GM10248 (cell line): ENCODE measurements around the gene GPATCH2.

Source experiments
- CTCF ChIA-PET: fragments of 300-600 bp; sonication (Branson Sonifier 250); formaldehyde crosslinking; extraction: SDS; loops from one replicate; lab custom pipeline; 2021; ENCODE audit warnings: antibody characterized with exemption; lab: Yijun Ruan, JAX
- POLR2A ChIA-PET: fragments of 350-650 bp; sonication (Branson Sonifier 250); formaldehyde crosslinking; extraction: SDS; loops from one replicate; lab custom pipeline; 2020; ENCODE audit warnings: antibody characterized with exemption; lab: Yijun Ruan, JAX
- DNase-seq: peaks from one replicate; pipeline ENCODE4 v3.0.0; 2012; ENCODE audit errors: extremely low spot score
- CTCF ChIP-seq: IDR thresholded peaks from 2 replicates; pipeline ENCODE4 v1.5.1; 2012; ENCODE audit warnings: mild to moderate bottlenecking, low read depth; ENCODE audit errors: extremely low read depth, missing control alignments, control extremely low read depth

Gene GPATCH2

GRCh38 chr1:217435204-217435603 lies 195.7 kb downstream of the GPATCH2 start:
- DNase-seq: no peak
- ChIA-PET POLR2A (no interaction called here), CTCF (no interaction called here)
- no peak for TF ChIP-seq CTCF

- ChIA-PET CTCF (interaction anchor here (0.5 kb wide), 1 partner anchor 788 kb away, joined by 3 read pairs; no protein-coding TSS in a partner anchor), POLR2A (no interaction called here)
- no peak for DNase-seq
- TF ChIP-seq CTCF: no peak
Measured at GRCh38 chr1:217433664-217434063, 197.2 kb downstream of the GPATCH2 start.

GRCh38 chr1:217432339-217432738 lies 198.6 kb downstream of the GPATCH2 start:
- CTCF ChIA-PET: interaction anchor here (1.5 kb wide), 1 partner anchor 15 kb away, joined by 3 read pairs; no protein-coding TSS in a partner anchor
- POLR2A ChIA-PET: no interaction called here
- TF ChIP-seq CTCF: no peak
- no peak for DNase-seq

GRCh38 chr1:217431395-217431794 lies 199.5 kb downstream of the GPATCH2 start:
- DNase-seq: no peak
- ChIA-PET CTCF (no interaction called here), POLR2A (no interaction called here)
- TF ChIP-seq CTCF: no peak

GRCh38 chr1:217425422-217425821 lies 205.5 kb downstream of the GPATCH2 start:
- CTCF ChIA-PET: no interaction called here
- POLR2A ChIA-PET: no interaction called here
- TF ChIP-seq CTCF: no peak
- no peak for DNase-seq

- POLR2A ChIA-PET: no interaction called here
Measured at GRCh38 chr1:217419194-217419551, 211.7 kb downstream of the GPATCH2 start.

More at GRCh38 chr1:217419194-217419551, 211.7 kb downstream of the GPATCH2 start:
- DNase-seq: no peak
- no peak for TF ChIP-seq CTCF
- CTCF ChIA-PET: no interaction called here
